Upper lobe of left lung (tissue), 6 donors: ENCODE data around the gene LYSMD1. TPM values are rescaled to one million over a fixed set of nuclear protein-coding genes. Genes with fewer than 3 reads are reported as not detected.
A peak's percentile ranks its signal among the peaks of the same experiment; 100 is the strongest.

Experiments used
- ATAC-seq, 2 donors: fragments of 200-7000 bp; cut with Tn5 transposase; one replicate each; pipeline ENCODE4 v1.9.1; 2022; ENCODE audit warnings: mild to moderate bottlenecking in 2 of 2, moderate library complexity in 2 of 2; ENCODE audit not compliant: low FRiP score in 2 of 2
- DNase-seq, 2 donors: peaks; one replicate each; pipeline ENCODE4 v3.0.0-alpha.2; 2019 to 2020
- H3K27ac ChIP-seq, 4 donors: fragments of 200-600 bp; sonication (generic); one replicate each; pipeline ENCODE4 v1.5.1; 2016 to 2019
- H3K27me3 ChIP-seq, 4 donors: fragments of 200-600 bp; sonication (generic); one replicate each; pipeline ENCODE4 v1.5.1; 2017 to 2019
- H3K36me3 ChIP-seq, 4 donors: fragments of 200-600 bp; sonication (generic); one replicate each; pipeline ENCODE4 v1.5.1; 2016 to 2019
- H3K4me1 ChIP-seq, 4 donors: fragments of 200-600 bp; sonication (generic); one replicate each; pipeline ENCODE4 v1.5.1; 2018 to 2019
- H3K4me3 ChIP-seq, 4 donors: fragments of 200-600 bp; sonication (generic); one replicate each; pipeline ENCODE4 v1.5.1; 2017 to 2019; ENCODE audit warnings: mild to moderate bottlenecking in 2 of 4, moderate library complexity in 1 of 4
- H3K9me3 ChIP-seq, 4 donors: fragments of 200-600 bp; sonication (generic); one replicate each; pipeline ENCODE4 v1.5.1; 2018 to 2019
- CTCF ChIP-seq, 6 experiments: fragments of 450-650 bp in 4 of 6; fragments of 200-600 bp in 2 of 6; sonication (generic) in 2 of 6; IDR thresholded peaks; one replicate each; pipeline ENCODE4 v1.5.1; 2016 to 2019; ENCODE audit warnings: antibody characterized with exemption in 6 of 6
- EP300 ChIP-seq, 4 donors: sonication (generic); formaldehyde crosslinking; IDR thresholded peaks; one replicate each; pipeline ENCODE4 v1.5.1; 2017; ENCODE audit warnings: antibody characterized with exemption in 4 of 4, control low read depth in 2 of 4
- POLR2A ChIP-seq, 4 donors: fragments of 450-650 bp; IDR thresholded peaks; one replicate each; pipeline ENCODE4 v1.5.1; 2016 to 2017; ENCODE audit warnings: antibody characterized with exemption in 4 of 4, mild to moderate bottlenecking in 2 of 4
- POLR2AphosphoS5 ChIP-seq, 2 donors: sonication (generic); formaldehyde crosslinking; IDR thresholded peaks; one replicate each; pipeline ENCODE4 v1.5.1; 2017; ENCODE audit warnings: antibody characterized with exemption in 2 of 2
- WGBS, 2 donors: methylation state at CpG; one replicate each; pipeline ENCODE4 v1.1.5; 2017 to 2018; 5-methylcytosine and 5-hydroxymethylcytosine counted together
- total RNA-seq, 6 donors: library from RNA; depleted of rRNA in 4 of 6; stranded (reverse); fragments of >200 nt in 4 of 6; gene quantifications; one replicate each; pipeline versions ENCODE4 v1.1.0 to v1.2.1, GENCODE V29; 2016 to 2021
- donor health status: DM: no; HTN: no; CAD: no; lungs with moderate emphysema.
- donor health status: DM: no; HTN: yes; CAD: no; lungs with severe emphysema.

The LYSMD1 gene
- total RNA-seq, 6 donors from 2014 or later = 2.2 to 16.8 (median 6.2) TPM

GRCh38 chr1:151132335-151133017 is 33.2 kb downstream of the LYSMD1 start:
- TF ChIP-seq CTCF (IDR thresholded peaks at IDR 0.05) (no peak), EP300 (IDR thresholded peaks at IDR 0.05) (no peak), POLR2A (IDR thresholded peaks at IDR 0.05) (no peak), POLR2AphosphoS5 (IDR thresholded peaks at IDR 0.05) (no peak)
- Histone ChIP-seq H3K27ac (no peak overlapping the region), H3K27me3 (no peaks in the 10 kb centered on the region), H3K4me1 (peaks cover 4 to 17% (median 8%) of the 10 kb centered on the region in 4 donors), H3K36me3 (peaks cover 0 to 16% (median 3%) of the 10 kb centered on the region in 4 donors), H3K9me3 (no peaks in the 10 kb centered on the region), H3K4me3 (peak overlapping the region in 3 of 4 donors; percentile 28 to 51 (median 43))
- peak in 1 of 2 donors; percentile 80 for DNase-seq
- 84 to 88% methylated on average over 41 to 66 of the region's 74 CpGs for WGBS, 2 donors
- ATAC-seq = peak in 1 of 2 donors; percentile 38

GRCh38 chr1:151131701-151132334 is 33.9 kb downstream of the LYSMD1 start:
- Histone ChIP-seq H3K27ac (peak overlapping the region in 1 of 4 donors; percentile 35), H3K36me3 (peaks cover 0 to 14% (median 3%) of the 10 kb centered on the region in 4 donors), H3K9me3 (no peaks in the 10 kb centered on the region), H3K4me3 (peak overlapping the region in 3 of 4 donors; percentile 28 to 51 (median 43)), H3K4me1 (peaks cover 4 to 17% (median 8%) of the 10 kb centered on the region in 4 donors), H3K27me3 (no peaks in the 10 kb centered on the region)
- peak; percentile 64 to 68 for ATAC-seq
- WGBS, 2 donors = 56 to 64% methylated on average over 18 to 34 of the region's 39 CpGs
- TF ChIP-seq POLR2AphosphoS5 (IDR thresholded peaks at IDR 0.05) (no peak), EP300 (IDR thresholded peaks at IDR 0.05) (no peak), POLR2A (IDR thresholded peaks at IDR 0.05) (no peak), CTCF (IDR thresholded peaks at IDR 0.05) (no peak)
- DNase-seq = peak in 1 of 2 donors; percentile 84

GRCh38 chr1:151130987-151131586 is 34.6 kb downstream of the LYSMD1 start:
- H3K36me3 ChIP-seq = peaks cover 0 to 6% (median 3%) of the 10 kb centered on the region in 4 donors
- H3K4me1 ChIP-seq = peaks cover 4 to 17% (median 8%) of the 10 kb centered on the region in 4 donors
- peak; percentile 85 to 90 for DNase-seq
- ATAC-seq = peak; percentile 85 to 91
- 11 to 12% methylated on average over 21 to 29 of the region's 45 CpGs for WGBS, 2 donors
- H3K27ac ChIP-seq = peak overlapping the region in 1 of 4 donors; percentile 47
- TF ChIP-seq CTCF (IDR thresholded peaks at IDR 0.05) (peak in 1 of 6 experiments; percentile 15), POLR2AphosphoS5 (IDR thresholded peaks at IDR 0.05) (peak in 1 of 2 donors; percentile 29), EP300 (IDR thresholded peaks at IDR 0.05) (no peak), POLR2A (IDR thresholded peaks at IDR 0.05) (peak in 1 of 4 donors; percentile 4)
- H3K9me3 ChIP-seq = no peaks in the 10 kb centered on the region
- H3K4me3 ChIP-seq = peak overlapping the region in 3 of 4 donors; percentile 28 to 51 (median 43)
- H3K27me3 ChIP-seq = no peaks in the 10 kb centered on the region

- H3K36me3 ChIP-seq = peaks cover 0 to 1% (median 0%) of the 10 kb centered on the region in 4 donors
- WGBS, 2 donors = 81 to 89% methylated on average over 6 of the region's 6 CpGs
- H3K9me3 ChIP-seq = no peaks in the 10 kb centered on the region
- no peak overlapping the region for H3K4me3 ChIP-seq
- TF ChIP-seq POLR2AphosphoS5 (IDR thresholded peaks at IDR 0.05) = no peak
- H3K27me3 ChIP-seq = no peaks in the 10 kb centered on the region
- peaks cover 4 to 17% (median 8%) of the 10 kb centered on the region in 4 donors for H3K4me1 ChIP-seq
- DNase-seq = no peak
- H3K27ac ChIP-seq = no peak overlapping the region
- no peak for ATAC-seq
Measured at GRCh38 chr1:151128800-151129199, 36.9 kb downstream of the LYSMD1 start.
